GM18526 (cell line): ENCODE measurements around the gene ADPRHL1.

Experiments
- POLR2A ChIP-seq: IDR thresholded peaks from 3 replicates; pipeline ENCODE4 v1.6.1; 2011; ENCODE audit not compliant: insufficient read length; ENCODE audit errors: extremely low read depth

ADPRHL1 gene

GRCh38 chr13:113405481-113406300 lies 47.6 kb downstream of the ADPRHL1 start:
- TF ChIP-seq POLR2A = no peak

DNA sequence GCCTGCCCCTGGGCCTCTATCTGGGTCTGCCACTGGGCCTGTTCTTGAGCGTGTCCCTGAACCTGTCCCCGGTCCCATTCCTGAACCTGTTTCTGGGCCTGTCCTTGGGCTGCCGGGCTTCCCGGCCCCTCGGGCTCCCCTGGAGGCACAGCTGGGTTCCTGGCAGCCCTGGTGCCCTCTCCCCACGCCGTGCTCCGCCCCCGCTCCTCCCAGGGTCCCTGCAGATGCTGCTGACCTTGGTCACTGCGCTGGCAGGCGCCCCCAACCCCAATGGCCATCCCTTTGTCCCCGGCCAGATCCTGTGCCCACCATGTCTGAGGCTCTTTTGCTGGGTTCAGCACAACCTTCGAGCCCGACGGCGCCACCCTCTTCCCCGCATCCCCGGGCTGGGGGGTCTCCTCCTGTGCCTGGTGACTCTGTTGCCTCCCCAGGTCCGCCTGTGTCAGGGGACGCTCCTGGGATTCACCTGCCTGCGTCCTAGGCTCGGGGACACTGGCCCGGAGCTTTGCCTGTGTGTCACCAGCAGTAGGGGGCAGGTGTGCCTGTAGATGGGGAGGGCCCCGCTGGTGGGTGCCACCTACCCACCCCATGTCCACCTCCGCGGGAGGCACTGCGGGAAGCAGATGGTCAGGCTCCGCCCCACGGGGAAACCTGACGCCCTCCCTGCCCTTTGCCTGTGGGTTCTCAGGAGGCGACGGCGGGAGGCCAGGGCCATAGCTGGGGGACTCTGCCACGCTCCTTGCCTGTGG lies 48.4 kb downstream of the ADPRHL1 start:
- no peak for TF ChIP-seq POLR2A

- TF ChIP-seq POLR2A = no peak
These were observed 48.9 kb downstream of the ADPRHL1 start for GRCh38 chr13:113404366-113404722.

DNA sequence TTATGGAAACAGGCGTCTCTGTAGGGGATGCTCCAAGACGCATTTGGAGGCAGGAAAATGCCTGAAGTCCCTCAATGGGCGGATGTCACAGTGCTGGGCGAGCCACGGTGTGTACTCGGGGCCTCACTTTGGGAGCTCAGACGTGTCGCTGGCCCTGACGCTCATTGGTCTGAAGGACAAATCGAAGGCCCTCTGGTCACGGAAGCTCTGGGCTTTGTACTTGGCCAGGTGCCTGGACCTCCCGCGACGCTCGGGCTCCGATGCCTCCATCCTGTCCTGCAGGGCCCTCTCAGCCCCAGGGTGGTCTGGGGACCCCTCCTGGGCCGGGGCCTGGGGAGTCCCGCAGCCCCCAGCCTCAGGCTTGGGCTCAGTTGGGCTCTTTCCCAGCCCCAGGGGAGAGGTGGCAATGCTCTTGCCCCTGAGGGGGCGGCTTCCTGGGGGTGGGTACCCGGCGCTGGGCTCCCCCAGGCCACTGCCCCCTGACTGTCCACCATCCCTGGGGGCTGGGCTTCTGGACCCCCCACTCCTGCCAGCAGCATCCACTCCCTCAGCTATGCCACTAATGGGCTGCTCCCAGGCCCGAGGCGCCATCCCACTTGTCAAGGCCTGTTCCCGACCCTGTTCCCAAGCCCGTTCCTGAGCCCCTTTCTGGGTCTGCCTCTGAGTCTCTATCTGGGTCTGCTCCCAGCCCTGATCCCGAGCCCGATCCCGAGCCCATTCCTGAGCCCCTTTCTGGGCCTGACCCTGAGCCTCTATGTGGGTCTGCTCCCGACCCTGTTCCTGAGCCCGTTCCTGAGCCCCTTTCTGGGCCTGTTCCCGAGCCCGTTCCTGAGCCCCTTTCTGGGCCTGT lies 49.8 kb downstream of the ADPRHL1 start:
- TF ChIP-seq POLR2A = no peak

GRCh38 chr13:113402471-113403254 lies 50.6 kb downstream of the ADPRHL1 start:
- no peak for TF ChIP-seq POLR2A

DNA sequence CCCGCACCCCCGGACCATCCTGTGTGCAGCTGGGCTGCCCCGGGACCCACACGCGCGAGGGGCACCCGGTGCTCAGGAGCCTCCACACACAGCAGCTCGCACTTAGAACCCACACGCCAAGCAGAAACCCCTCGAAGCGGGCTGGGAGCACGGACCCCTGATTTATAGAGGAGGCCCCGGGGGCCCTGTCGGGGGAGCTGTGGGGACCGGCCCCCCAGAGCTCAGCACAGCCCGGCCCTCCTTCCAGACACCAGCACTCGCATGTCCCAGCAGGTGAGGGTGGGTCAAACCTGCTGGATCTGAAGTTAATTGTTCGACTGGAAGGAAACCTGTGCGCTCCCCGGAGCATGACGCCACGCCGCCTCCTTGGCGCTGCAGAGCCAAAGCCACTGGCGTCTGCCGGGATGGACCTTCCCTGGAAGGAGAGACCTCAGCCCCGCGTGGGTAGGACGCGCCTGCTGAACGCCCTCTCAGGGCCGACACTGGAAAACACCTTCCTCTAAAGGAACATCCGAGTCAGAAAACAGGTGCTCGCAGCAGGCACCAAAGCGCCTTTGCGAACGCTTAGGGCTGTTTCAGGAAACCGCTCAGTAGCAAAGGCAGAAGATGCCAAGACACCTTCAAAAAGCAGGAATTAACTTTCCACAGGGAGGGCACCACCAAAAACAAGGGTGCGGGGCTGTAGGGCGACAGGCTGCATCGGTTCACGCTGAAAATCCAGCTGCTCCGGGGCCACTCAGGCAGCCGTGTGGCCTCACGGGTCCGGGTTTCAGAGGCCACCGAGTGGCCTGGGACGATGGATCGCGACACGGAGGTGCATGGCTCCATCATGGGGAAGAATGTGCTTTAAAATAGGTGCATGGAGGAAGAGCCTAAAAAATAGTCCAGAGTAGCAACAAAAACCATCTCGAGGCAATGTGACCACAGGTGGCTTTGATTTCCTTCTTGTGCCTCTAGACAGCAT lies 51.6 kb downstream of the ADPRHL1 start:
- no peak for TF ChIP-seq POLR2A

- no peak for TF ChIP-seq POLR2A
These were observed 52.5 kb downstream of the ADPRHL1 start for GRCh38 chr13:113400621-113401451.

DNA sequence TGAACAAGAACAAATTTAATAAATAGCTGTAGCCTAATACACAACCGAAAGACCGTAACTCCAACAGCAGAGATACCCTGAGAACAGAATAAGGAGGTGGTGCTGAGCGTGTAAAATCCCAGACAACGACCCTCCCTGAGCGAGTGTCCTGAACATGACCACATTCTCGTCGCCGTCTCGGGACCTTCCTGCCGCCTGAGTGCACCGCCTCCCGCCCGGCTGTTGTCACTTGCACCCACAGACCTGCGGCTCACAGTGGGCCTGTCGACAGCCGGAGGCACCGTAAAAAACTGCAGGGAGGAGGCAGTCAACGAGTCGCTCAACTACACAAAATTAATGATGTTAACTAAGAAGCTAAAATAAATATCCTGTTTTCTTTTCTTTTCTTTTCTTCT lies 53.5 kb downstream of the ADPRHL1 start:
- no peak for TF ChIP-seq POLR2A

- no peak for TF ChIP-seq POLR2A
These were observed 54.1 kb downstream of the ADPRHL1 start for GRCh38 chr13:113398963-113399754.

DNA sequence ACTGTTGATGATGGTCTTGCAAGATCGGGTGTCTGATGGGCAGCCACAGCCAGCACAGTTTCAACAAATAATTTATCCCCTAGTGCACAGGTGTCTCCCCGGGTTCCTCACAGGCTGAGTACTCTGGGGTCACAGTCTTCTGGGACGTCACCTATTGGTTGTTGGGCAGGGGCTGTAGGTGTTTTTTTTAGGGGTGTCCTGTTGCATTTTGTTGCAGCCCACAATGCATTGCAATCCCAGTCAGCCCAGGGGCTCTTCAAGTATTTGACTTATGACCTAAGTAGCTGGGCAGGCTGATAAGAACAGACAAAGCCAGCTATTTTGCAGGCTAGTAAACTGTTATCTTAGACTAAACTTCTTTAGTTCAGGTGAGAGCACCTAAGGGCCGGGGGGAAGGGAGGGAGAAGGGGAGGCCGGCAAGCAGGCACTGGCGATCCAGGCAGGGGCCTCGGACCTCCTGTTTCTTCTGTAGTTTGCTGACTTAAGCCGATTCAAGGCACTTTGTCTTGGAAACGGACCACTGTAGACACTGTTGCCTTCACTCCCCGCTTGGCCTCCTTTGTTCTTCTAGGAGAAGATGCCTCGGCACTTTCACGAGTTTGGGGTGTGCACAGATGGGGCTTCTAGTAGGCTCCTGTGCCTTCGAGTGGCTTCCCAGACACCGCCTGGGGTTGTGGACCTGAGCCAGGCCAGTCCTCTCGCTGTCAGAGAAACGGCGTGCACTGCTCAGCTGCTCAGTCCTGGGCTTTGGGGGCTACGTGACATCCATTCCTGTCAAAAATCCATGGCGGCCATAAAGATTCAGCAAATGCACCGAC lies 55.5 kb downstream of the ADPRHL1 start:
- no peak for TF ChIP-seq POLR2A

DNA sequence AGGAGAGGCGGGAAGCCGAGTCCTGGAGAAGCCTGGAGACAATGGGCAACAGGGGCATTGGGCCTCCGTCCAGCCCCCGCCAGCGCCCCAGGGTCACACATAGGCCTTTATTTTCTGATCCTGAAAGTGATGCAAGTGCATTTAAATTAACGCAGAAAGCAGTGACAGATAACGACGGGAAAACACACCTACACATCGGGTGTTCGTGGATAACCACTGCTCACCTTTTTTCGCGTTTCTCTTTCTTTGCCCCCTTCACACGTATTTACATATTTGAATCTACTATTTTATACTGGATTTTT lies 59.0 kb downstream of the ADPRHL1 start:
- TF ChIP-seq POLR2A = no peak

- no peak for TF ChIP-seq POLR2A
These were observed 59.5 kb downstream of the ADPRHL1 start for GRCh38 chr13:113393563-113394338.
